HG03469 (cell line): ENCODE results near the gene B4GALNT2.
"Not testable (repeated sequence)": the region's sequence is repeated elsewhere in the genome, so short reads cannot be mapped to it uniquely, and the experiment has no call there.

Experiments
- ATAC-seq: cut with Tn5 transposase; IDR thresholded peaks from one replicate; pipeline ENCODE4 v1.9.1; 2021; ENCODE audit warnings: mild to moderate bottlenecking, moderate library complexity, moderate number of reproducible peaks; ENCODE audit not compliant: unreplicated experiment

B4GALNT2 gene

DNA sequence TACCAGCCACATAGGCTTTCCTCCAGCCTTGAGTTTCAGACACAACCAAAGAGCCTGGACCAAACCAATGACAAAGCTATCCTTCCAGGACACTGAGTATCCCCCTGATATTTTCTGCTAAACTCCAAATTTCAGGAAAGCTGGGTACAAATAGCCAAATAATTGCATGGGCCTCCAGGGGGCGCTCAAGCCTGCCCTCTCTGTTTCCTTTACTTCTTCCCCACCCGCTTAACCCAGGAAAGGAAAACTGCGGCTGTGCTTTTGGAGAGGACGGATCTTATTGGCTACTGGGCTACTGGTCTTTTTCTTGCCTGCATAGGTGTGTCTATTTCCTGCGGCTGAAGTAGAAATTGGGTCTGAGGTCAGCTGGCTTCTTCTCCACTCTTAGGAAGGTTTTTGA is 47.7 kb downstream of the B4GALNT2 start:
- ATAC-seq, result no peak

GRCh38 chr17:49180998-49181635 is 48.5 kb downstream of the B4GALNT2 start:
- no peak for ATAC-seq

DNA sequence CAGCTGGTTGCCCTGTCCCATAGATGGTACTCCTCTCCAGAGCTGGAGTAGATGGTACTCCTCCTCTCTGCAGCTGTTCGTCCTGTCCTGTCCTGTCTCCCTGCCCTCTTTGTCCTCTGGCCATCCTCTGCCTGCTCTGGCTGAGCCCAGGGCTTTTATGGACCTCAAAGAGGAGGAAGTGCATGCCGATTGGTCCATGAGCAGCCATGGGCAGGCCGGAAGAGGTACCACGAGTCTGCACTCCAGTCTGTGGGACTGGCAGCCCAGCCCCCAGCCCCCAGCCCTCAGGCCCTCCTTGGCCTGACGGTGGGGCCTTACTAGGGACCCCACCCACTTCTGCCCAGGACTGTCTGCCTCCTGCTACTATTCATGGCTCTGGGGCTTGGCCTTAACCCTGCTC is 50.8 kb downstream of the B4GALNT2 start:
- no peak for ATAC-seq

GRCh38 chr17:49183801-49184200 is 51.2 kb downstream of the B4GALNT2 start:
- ATAC-seq, result no peak

- ATAC-seq, result not testable (repeated sequence)
Measured at GRCh38 chr17:49184522-49184921, 52.0 kb downstream of the B4GALNT2 start.

DNA sequence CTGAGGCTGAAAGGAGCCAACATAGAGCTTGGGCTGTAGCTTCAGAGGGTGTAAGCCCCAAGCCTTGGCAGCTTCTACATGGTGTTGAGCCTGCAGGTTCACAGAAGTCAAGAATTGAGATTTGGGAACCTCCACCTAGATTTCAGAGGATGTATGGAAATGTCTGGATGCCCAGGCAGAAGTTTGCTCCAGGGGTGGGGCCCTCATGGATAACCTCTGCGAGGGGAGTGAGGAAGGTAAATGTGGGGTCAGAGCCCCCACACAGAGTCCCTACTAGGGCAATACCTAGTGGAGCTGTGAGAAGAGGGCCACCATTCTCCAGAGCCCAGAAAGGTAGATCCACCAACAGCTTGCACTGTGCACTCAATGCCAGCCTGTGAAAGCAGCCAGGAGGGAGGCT is 52.8 kb downstream of the B4GALNT2 start:
- not testable (repeated sequence) for ATAC-seq

GRCh38 chr17:49187301-49187700 is 54.7 kb downstream of the B4GALNT2 start:
- no peak for ATAC-seq

DNA sequence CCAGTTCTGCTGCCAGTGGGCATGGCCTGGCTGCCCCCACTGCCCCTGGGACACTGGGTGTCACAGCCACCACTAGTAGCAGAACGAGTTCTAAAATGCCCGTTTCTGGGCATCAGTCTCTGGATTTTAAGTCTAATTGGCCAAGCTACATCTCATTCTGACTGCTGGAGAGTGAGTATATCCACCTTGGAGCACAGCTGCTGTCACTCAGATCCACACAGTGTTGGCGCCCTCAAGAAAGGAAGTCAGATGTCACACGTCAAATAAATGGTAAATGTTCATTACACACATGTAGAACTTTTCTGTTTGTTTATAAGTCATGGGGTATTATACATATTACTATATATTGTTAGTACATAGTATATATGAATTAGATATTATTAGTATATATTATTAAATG is 58.4 kb downstream of the B4GALNT2 start:
- no peak for ATAC-seq

GRCh38 chr17:49191409-49191916 is 58.9 kb downstream of the B4GALNT2 start:
- ATAC-seq, result no peak

DNA sequence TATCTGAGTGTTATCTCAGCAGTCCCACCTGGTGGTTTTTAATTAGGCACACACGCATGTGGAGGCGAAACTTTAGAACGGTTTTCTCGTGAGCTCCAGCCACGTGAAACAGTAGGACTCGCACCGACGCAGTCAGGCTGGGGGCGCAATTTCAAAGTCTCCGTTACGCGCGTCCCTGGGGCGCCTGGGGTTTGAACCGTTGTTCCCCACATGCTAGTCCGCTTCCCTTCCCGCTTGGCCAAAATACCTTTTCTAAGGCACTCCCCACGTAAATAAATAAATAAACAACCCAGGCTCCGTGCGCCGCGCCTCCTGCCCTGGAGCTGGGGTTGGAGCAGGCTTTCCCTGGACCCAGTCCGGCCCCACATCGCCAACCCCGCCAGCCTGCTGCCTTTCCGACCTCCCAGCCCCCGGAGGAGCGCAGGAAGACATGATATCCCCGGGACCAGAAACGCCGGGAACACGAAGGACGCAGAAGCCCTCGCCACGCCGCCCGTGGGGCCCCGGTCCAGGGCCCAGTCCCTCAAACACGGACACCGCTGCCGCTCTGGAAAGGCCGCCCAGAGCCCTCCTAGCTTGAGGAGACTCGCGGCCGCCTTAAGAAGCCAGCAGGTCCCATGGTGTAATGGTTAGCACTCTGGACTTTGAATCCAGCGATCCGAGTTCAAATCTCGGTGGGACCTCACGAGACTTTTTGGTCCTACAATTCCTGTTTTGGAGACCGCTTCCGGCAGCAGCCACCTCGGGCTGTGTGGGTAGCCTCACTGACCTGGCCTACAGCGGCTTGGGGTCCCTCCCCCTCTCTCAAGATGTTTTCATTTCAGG is 59.6 kb downstream of the B4GALNT2 start:
- peak; percentile 0 for ATAC-seq

- no peak for ATAC-seq
Measured at GRCh38 chr17:49193513-49194296, 61.1 kb downstream of the B4GALNT2 start.

GRCh38 chr17:49194297-49194607 is 61.7 kb downstream of the B4GALNT2 start:
- no peak for ATAC-seq

DNA sequence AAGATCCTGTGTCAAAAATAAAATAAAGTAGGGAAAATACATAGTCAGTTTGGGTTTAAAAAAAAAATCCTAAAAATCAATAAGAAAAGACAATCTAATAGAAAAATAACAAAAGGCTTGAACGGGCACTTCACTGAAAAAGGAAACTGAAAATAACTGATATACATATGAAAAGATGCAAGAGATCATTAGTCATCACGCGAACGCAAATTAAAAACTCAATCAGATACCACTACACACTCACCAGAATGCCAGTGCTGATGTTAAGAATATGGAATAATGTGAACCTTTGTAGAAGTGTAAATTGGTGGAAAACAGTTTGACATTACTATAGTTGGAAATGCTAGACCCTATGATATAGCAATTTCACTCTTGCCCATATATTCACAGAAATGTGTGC is 63.2 kb downstream of the B4GALNT2 start:
- ATAC-seq, result no peak

GRCh38 chr17:49196520-49196919 is 64.0 kb downstream of the B4GALNT2 start:
- no peak for ATAC-seq

GRCh38 chr17:49197346-49197998 is 64.9 kb downstream of the B4GALNT2 start:
- no peak for ATAC-seq

GRCh38 chr17:49198211-49198610 is 65.6 kb downstream of the B4GALNT2 start:
- no peak for ATAC-seq

GRCh38 chr17:49200423-49201083 is 68.0 kb downstream of the B4GALNT2 start:
- no peak for ATAC-seq

DNA sequence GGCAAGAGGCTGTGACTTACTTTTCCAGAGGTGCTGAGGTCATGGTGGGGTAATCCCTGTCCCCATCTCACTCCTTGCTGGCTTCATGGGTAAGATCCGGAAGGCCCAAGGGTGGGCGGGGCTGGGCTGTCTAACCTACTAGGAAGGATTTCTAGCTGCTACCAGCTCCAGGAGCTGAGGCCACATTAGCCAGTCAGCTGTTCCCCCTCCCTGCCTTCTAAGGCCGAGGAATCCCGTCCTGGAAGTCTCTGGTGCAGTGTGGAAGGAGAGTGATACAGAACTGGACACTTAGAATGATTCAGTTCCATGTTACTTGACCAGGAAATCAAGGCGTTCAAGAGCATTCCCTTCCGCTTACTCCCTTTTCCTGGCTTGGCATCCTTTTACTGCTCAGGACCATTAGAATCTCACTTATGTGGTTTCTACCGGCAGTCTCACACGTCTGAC is 68.9 kb downstream of the B4GALNT2 start:
- no peak for ATAC-seq

- ATAC-seq, result no peak
Measured at GRCh38 chr17:49203796-49204195, 71.2 kb downstream of the B4GALNT2 start.

GRCh38 chr17:49204516-49204915 is 71.9 kb downstream of the B4GALNT2 start:
- ATAC-seq, result no peak
